ENCODE results near the gene NFASC. TPM values are rescaled to one million over a fixed set of nuclear protein-coding genes. Genes with fewer than 3 reads are reported as not detected.

NFASC gene
- total RNA-seq, 4 donors from 2014 or later = 10.3 to 18.4 (median 10.9) TPM

- no peak for ATAC-seq (ENCODE audit: low FRiP score)
- no peak for DNase-seq (ENCODE audit: low spot score)
- TF ChIP-seq CTCF (IDR thresholded peaks at IDR 0.05) = no peak
These were observed 29.3 kb upstream of the NFASC start for GRCh38 chr1:204841316-204841715.

GRCh38 chr1:204841798-204842197 is 28.9 kb upstream of the NFASC start:
- ATAC-seq (ENCODE audit: low FRiP score) = no peak
- TF ChIP-seq CTCF (IDR thresholded peaks at IDR 0.05) = no peak
- no peak for DNase-seq (ENCODE audit: low spot score)

- ATAC-seq (ENCODE audit: low FRiP score) (no peak), DNase-seq (ENCODE audit: low spot score) (no peak)
- no peak for TF ChIP-seq CTCF (IDR thresholded peaks at IDR 0.05)
These were observed 28.3 kb upstream of the NFASC start for GRCh38 chr1:204842369-204842768.

GRCh38 chr1:204842892-204843291 is 27.8 kb upstream of the NFASC start:
- DNase-seq (ENCODE audit: low spot score) = no peak

GRCh38 chr1:204846546-204846945 is 24.1 kb upstream of the NFASC start:
- ATAC-seq (ENCODE audit: low FRiP score) = no peak
- no peak for DNase-seq (ENCODE audit: low spot score)
- TF ChIP-seq CTCF (IDR thresholded peaks at IDR 0.05) = no peak

More at GRCh38 chr1:204842892-204843291, 27.8 kb upstream of the NFASC start:
- ATAC-seq (ENCODE audit: low FRiP score) = no peak
- TF ChIP-seq CTCF (IDR thresholded peaks at IDR 0.05) = no peak

- no peak for TF ChIP-seq CTCF (IDR thresholded peaks at IDR 0.05)
- ATAC-seq (ENCODE audit: low FRiP score) (no peak), DNase-seq (ENCODE audit: low spot score) (no peak)
These were observed 22.1 kb upstream of the NFASC start for GRCh38 chr1:204848579-204848978.

GRCh38 chr1:204852854-204853253 is 17.8 kb upstream of the NFASC start:
- ATAC-seq (ENCODE audit: low FRiP score) = no peak
- no peak for TF ChIP-seq CTCF (IDR thresholded peaks at IDR 0.05)
- DNase-seq (ENCODE audit: low spot score) = no peak
